ENCODE results near the gene EIF2B4.

EIF2B4 gene

DNA sequence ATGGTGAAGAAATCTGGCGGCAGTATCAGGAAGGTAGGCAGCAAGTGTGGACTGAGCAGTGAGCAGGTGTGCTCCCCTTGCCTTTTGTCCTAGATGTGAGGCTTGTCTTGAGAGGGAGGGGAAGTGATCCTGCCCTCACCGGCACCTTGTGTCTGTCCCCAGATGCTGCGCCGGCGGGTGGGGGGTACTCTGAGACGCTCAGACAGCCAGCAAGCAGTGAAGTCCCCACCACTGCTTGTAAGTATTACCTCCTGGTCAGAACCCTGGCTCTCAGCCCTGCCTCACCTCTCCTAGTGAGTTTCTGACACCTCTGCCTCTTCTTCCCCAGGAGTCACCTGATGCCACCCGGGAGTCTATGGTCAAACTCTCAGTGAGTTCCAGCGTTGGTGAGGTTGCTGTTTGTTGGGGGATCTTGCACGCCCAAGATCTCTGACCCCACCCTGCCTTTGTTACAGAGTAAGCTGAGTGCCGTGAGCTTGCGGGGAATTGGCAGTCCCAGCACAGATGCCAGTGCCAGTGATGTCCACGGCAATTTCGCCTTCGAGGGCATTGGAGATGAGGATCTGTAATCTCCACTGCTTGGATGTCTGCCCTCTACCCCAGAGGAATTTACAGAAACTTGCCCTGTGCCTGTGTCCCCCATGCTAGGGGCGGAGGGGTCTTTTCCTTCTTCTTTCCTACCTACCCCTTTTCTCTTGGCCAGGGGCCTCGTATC, 6.2 kb upstream of the EIF2B4 start:
- no peak for DNase-seq (ENCODE audit: insufficient read length)
- TF ChIP-seq POLR2AphosphoS5 (IDR thresholded peaks at IDR 0.05; ENCODE audit: low read depth, low read length) (peak; percentile 33; the same call in 1 of the 2 replicates), TAF1 (IDR thresholded peaks at IDR 0.05; ENCODE audit: borderline replicate concordance, low read depth, low read length) (no peak), POLR2A (IDR thresholded peaks at IDR 0.05; ENCODE audit: low read depth, low read length) (no peak; the same call in 1 of the 2 replicates)
- no peak for FAIRE-seq

DNA sequence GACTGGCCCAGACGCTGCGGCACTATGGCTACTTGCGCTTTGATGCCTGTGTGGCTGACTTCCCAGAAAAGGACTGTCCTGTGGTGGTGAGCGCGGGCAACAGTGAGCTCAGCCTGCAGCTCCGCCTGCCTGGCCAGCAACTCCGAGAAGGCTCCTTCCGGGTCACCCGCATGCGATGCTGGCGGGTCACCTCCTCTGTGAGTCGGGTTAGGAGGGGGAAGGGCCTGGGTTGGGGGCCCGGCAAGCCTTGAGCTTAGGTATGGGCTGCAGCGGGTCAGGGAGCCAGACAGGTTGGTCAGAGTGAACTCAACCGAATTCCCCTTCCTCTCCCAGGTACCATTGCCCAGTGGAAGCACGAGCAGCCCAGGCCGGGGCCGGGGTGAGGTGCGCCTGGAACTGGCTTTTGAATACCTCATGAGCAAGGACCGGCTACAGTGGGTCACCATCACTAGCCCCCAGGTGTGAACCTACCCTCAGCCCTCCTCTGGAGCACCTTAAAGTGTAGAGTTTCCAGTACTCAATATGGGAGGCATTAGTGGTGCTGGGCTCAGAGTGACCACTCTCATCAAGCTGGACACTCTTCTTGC, 5.5 kb upstream of the EIF2B4 start:
- TF ChIP-seq POLR2AphosphoS5 (IDR thresholded peaks at IDR 0.05; ENCODE audit: low read depth, low read length) (no peak), POLR2A (IDR thresholded peaks at IDR 0.05; ENCODE audit: low read depth, low read length) (no peak), TAF1 (IDR thresholded peaks at IDR 0.05; ENCODE audit: borderline replicate concordance, low read depth, low read length) (no peak)
- FAIRE-seq (no peak), DNase-seq (ENCODE audit: insufficient read length) (no peak)

DNA sequence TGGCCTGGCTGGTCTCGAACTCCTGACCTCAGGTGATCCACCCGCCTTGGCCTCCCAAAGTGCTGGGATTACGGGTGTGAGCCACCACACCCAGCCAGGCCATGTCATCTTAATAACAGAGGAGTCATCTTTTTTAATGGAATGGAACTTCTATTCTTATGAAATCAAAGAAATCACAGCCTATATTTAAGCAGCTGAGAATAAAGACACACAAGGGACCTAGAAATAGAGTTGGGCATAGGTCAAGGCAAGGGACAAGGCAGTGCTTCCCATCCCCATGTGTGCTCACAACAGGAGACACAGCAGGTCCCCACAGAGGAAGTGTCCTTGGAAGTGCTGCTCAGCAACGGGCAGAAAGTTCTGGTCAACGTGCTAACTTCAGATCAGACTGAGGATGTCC, 3.4 kb upstream of the EIF2B4 start:
- DNase-seq (ENCODE audit: insufficient read length) = no peak
- TF ChIP-seq POLR2A (IDR thresholded peaks at IDR 0.05; ENCODE audit: low read depth, low read length) (no peak), TAF1 (IDR thresholded peaks at IDR 0.05; ENCODE audit: borderline replicate concordance, low read depth, low read length) (no peak), POLR2AphosphoS5 (IDR thresholded peaks at IDR 0.05; ENCODE audit: low read depth, low read length) (no peak)
- no peak for FAIRE-seq

DNA sequence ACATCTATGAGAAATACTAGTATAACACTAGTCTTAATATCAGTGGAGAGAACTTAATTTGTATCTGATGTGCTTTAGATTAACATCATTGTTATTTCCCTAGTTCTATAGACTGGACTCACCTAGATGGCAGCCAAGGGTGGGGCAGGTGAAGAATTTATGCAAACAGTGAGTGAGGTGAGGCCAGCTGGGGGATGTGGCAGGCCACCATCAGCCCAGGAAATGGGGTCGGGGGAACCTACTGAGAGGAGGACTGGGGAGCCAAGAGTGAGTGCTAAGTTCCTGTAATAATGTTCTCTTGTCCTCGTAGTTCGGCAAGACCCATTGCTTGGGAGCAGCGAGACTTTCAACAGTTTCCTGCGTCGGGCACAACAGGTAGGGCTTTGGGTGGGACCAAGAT, 2.8 kb upstream of the EIF2B4 start:
- DNase-seq (ENCODE audit: insufficient read length) (no peak), FAIRE-seq (no peak)
- TF ChIP-seq TAF1 (IDR thresholded peaks at IDR 0.05; ENCODE audit: borderline replicate concordance, low read depth, low read length) = no peak
- TF ChIP-seq POLR2AphosphoS5 (IDR thresholded peaks at IDR 0.05; ENCODE audit: low read depth, low read length) = no peak
- TF ChIP-seq POLR2A (IDR thresholded peaks at IDR 0.05; ENCODE audit: low read depth, low read length) = no peak

DNA sequence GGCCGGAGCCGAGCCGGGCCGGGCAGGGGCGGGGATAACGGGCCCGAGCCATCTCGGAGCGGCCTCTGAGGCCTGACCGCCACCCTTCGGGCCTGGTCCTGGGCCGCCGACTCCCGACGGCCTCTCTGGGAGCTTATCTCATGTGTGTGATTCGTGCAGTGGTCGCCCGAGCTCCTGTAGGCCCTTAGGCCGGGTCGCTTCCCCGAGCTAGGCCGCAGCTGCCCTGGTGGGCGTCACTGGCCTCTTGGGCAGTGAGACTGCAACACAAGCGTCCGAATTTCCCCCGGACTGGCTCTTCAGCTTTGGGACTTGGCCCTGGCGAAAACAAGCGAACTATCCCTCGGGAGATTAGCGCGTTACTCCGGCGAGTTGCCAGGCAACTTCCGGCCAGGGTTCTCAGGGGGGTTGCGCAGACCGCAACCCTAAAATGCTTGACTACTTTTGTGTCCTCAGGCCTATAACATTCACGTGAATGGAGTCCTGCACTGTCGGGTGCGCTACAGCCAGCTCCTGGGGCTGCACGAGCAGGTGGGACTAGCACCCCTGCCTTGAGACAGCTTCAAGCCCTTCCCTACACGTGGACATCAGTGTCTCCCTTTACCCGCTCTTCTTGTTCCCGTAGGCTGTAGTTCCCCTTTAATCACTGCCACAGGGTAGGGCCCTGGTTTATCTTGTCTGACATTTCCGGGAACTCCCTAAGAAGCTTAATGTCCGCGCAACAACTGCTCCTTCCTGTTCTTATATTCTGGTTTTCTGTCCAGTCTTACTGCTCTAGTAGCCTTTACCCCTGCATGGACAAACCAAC, 880 bp upstream of the EIF2B4 start:
- DNase-seq (ENCODE audit: insufficient read length) (no peak), FAIRE-seq (no peak)
- TF ChIP-seq POLR2AphosphoS5 (IDR thresholded peaks at IDR 0.05; ENCODE audit: low read depth, low read length) (peak; percentile 44), TAF1 (IDR thresholded peaks at IDR 0.05; ENCODE audit: borderline replicate concordance, low read depth, low read length) (no peak), POLR2A (IDR thresholded peaks at IDR 0.05; ENCODE audit: low read depth, low read length) (peak; percentile 65)

DNA sequence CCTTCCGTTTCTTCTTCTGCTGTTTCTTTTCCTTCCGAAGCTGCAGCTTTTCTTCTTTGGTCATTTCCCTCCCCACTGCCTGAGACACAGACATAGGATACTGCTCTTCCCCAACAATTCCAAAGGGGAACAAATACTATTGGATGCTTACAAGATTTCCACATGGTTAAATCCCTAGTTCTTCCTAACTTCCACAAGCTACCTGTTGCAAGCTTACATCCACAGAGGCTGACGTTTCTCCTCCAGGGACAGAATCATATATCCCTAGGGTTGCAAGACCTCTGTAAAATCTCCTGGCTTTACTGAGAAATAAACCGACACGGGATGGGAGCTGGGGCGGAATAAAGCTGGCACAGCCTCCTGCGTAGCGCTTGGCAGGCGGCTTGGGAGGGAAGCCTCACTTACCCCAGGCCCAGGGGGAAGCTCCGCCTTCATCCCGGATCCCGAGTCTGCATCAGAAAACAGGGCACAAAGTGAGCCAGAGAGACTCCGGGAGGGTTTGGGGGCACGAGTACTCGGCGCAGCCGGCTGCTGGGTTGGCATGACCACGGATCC, 590 bp downstream of the EIF2B4 start:
- TF ChIP-seq TAF1 (IDR thresholded peaks at IDR 0.05; ENCODE audit: borderline replicate concordance, low read depth, low read length) = no peak
- no peak for TF ChIP-seq POLR2A (IDR thresholded peaks at IDR 0.05; ENCODE audit: low read depth, low read length)
- no peak for TF ChIP-seq POLR2AphosphoS5 (IDR thresholded peaks at IDR 0.05; ENCODE audit: low read depth, low read length)
- FAIRE-seq = peak; percentile 14
- DNase-seq (ENCODE audit: insufficient read length) = no peak

DNA sequence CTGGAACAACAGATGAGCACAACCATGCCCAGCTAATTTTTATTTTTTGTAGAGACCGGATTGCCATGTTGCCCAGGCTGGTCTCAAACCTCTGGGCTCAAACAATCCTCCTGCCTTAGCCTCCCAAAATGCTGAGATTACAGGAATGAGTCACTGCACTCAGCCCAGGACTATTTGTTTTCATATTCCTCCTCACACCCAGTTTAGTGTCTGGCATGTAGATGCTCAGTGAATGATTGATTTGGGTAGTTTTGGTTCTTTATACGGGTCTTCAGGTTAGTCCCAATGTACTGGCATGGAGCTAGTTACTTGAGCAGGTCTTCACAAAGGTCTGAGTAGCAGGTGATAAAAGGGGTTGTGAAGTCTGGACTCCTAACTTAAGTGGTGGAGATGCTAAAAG, 6.2 kb downstream of the EIF2B4 start:
- FAIRE-seq (no peak), DNase-seq (ENCODE audit: insufficient read length) (no peak)
- no peak for TF ChIP-seq POLR2AphosphoS5 (IDR thresholded peaks at IDR 0.05; ENCODE audit: low read depth, low read length)
- TF ChIP-seq TAF1 (IDR thresholded peaks at IDR 0.05; ENCODE audit: borderline replicate concordance, low read depth, low read length) = no peak
- no peak for TF ChIP-seq POLR2A (IDR thresholded peaks at IDR 0.05; ENCODE audit: low read depth, low read length)

DNA sequence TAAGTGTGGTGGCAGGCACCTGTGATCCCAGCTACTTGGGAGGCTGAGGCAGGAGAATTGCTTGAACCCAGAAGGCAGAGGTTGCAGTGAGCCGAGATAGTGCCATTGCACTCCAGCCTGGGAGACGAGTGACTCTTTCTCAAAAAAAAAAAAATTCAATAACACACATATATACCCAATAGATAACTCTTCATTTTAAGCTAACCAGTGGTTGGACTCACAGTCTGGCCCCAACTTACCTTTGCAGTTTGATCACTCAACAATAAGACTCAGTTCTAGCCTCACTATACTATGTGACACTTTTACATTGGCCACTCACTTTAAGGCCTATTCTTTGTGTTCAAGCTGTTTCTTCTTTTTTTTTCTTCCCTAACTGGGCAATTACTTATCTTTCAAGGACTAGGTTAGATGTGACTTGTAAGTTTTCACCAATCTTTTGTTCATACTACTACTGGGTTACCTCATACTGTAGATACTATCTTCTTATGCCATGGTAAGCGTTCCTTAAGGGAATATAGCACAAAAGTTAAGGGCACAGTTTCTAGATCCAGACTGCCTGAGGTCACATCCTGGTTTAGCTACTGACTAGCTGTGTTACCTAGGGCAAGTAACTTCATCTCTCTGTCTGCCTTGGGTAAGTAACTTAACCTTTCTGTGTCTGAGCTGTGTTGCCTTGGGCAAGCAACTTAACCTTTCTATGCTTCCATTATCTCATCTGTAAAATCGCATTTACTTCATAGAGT, 7.3 kb downstream of the EIF2B4 start:
- no peak for FAIRE-seq
- TF ChIP-seq TAF1 (IDR thresholded peaks at IDR 0.05; ENCODE audit: borderline replicate concordance, low read depth, low read length) = no peak
- no peak for TF ChIP-seq POLR2AphosphoS5 (IDR thresholded peaks at IDR 0.05; ENCODE audit: low read depth, low read length)
- TF ChIP-seq POLR2A (IDR thresholded peaks at IDR 0.05; ENCODE audit: low read depth, low read length) = no peak
- DNase-seq (ENCODE audit: insufficient read length) = no peak

DNA sequence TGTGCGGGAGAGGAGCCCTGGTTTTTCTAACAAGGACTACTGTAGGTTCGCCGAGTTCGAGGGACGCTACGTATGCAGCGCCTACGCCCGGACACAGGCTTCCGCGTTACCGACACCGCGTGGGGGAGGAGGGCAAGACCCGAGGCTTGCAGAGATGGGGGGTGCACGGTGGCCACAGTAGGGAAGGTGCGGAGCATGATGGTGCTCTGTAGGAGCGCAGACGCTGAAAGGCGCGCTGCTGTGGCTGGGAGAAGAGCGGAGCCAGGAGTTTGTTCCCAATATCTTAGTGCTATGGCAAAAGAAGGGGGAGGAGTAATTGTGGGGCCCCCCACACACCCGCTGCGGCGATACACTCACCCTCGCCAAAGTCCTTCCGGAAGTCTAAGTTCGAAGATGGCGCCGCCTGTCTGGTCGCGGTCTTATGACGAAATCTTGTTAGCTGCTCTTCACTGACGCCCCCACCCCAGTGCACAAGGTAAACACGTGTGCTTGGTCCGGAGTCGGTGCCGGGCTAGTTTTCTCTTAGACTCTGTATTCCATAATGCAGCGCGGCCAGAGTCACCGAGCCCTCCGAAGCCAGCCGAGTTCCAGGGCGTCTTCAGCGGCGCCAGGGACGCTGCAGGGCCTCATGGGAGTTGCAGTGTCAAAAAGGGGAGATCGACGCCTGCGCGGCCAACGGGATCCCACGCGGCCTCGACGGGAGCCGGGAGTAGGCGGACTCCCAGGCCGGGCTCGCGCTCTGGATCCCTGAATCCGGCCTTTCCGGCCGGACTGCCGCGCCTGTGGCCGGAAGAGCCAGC, 13.6 kb downstream of the EIF2B4 start, which contains the start of gene GTF3C2:
Gene GTF3C2 (minus strand): TSS at position 383 of the 800 bp plus-strand sequence. CDS start 13,210 bp downstream, outside the sequence.
- TF ChIP-seq POLR2A (IDR thresholded peaks at IDR 0.05; ENCODE audit: low read depth, low read length) (peak; percentile 70), TAF1 (IDR thresholded peaks at IDR 0.05; ENCODE audit: borderline replicate concordance, low read depth, low read length) (peak; percentile 30; the same call in 1 of the 2 replicates), POLR2AphosphoS5 (IDR thresholded peaks at IDR 0.05; ENCODE audit: low read depth, low read length) (peak; percentile 85)
- DNase-seq (ENCODE audit: insufficient read length) (peak; percentile 77), FAIRE-seq (peak; percentile 88)

DNA sequence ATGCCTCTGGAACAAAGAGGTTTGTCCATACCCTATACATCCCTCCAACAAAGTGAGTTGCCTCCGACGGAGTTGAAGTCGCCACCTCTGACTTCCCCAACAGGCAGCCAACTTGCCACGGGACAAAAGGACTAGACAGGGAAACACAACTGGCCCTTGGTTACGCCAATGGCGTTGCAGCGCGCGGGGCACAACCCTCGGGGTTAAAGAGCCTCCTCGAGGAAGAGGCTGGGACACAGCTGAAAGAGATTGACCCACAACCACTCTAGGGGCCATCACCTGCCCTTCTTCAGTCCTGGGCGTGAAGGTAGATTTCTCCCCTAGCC, 14.1 kb downstream of the EIF2B4 start:
- DNase-seq (ENCODE audit: insufficient read length) (no peak), FAIRE-seq (no peak)
- no peak; the same call in 1 of the 2 replicates for TF ChIP-seq TAF1 (IDR thresholded peaks at IDR 0.05; ENCODE audit: borderline replicate concordance, low read depth, low read length)
- no peak for TF ChIP-seq POLR2A (IDR thresholded peaks at IDR 0.05; ENCODE audit: low read depth, low read length)
- TF ChIP-seq POLR2AphosphoS5 (IDR thresholded peaks at IDR 0.05; ENCODE audit: low read depth, low read length) = no peak

All from GM12892 (cell line).